ENCODE data around the gene PARD3B. TPM values are rescaled to one million over a fixed set of nuclear protein-coding genes. Genes with fewer than 3 reads are reported as not detected.

Gene PARD3B
- total and polyA plus RNA-seq, 2 of the 4 experiments (the other 2 are of a cell fraction), result 3.3 to 15.6 TPM

- no peak overlapping the region; the same call in 1 of the 2 replicates for H3K18ac ChIP-seq (ENCODE audit: low read depth, low read length)
- peak overlapping the region; percentile 51 for H3K14ac ChIP-seq (replicated peaks; ENCODE audit: low read depth, low read length)
- no peaks in the 10 kb centered on the region; a peak in 1 of 4 replicates for H3K79me1 ChIP-seq (ENCODE audit: low read depth in 1 of 2, low read length in 2 of 2)
- H3K9ac ChIP-seq (ENCODE audit: low read depth, low read length), result no peak overlapping the region
- WGBS, 2 experiments (ENCODE audit: extremely low coverage in 2 of 2, insufficient read length in 1 of 2), result no CpG with 5 or more reads among the region's 2 CpGs
- H2BK120ac ChIP-seq (ENCODE audit: low read depth, low read length), result peak overlapping the region; percentile 54
- H2BK5ac ChIP-seq (ENCODE audit: low read depth, low read length, poor library complexity, severe bottlenecking), result no peak overlapping the region
- no peak overlapping the region for H3K27ac ChIP-seq (ENCODE audit: insufficient read depth, low read length)
- H3K4ac ChIP-seq (ENCODE audit: low read depth, low read length), result peak overlapping the region; percentile 26
- H3K56ac ChIP-seq (ENCODE audit: extremely low read depth, insufficient read depth, low read length), result no peak overlapping the region
- no peak for DNase-seq
- 0 out of 2 replicates have a peak overlapping the region, but pooled peaks have one; percentile 17 for H3K23ac ChIP-seq (ENCODE audit: low read depth, low read length)
- H3K4me1 ChIP-seq (ENCODE audit: control insufficient read depth, insufficient read depth, low read length), result peaks cover 28% of the 10 kb centered on the region
- H3K27me3 ChIP-seq (ENCODE audit: control insufficient read depth, insufficient read depth, low read length), result no peaks in the 10 kb centered on the region
- no peaks in the 10 kb centered on the region for H3K36me3 ChIP-seq (ENCODE audit: control insufficient read depth, insufficient read depth, low read length)
- no peak for ATAC-seq (ENCODE audit: low read depth)
- dilution Hi-C loops (cut with HindIII; ENCODE audit: low sequenced_read_pairs, unreplicated experiment) (no loop called here), intact Hi-C loops (cut with micrococcal nuclease) (no loop called here), in situ Hi-C loops (cut with MboI; ENCODE audit: low sequenced_read_pairs) (no loop called here)
- no peak overlapping the region for H2AFZ ChIP-seq (replicated peaks; ENCODE audit: low read length, poor library complexity)
- ChIA-PET POLR2A (ENCODE audit: unreplicated experiment) (no interaction called here), CTCF (no interaction called here)
- 0 out of 2 replicates have a peak overlapping the region, but pooled peaks have one; percentile 9 for H4K91ac ChIP-seq (ENCODE audit: insufficient read depth, low read depth, low read length)
- peak overlapping the region; percentile 83; the same call in 1 of the 2 replicates for H2AK5ac ChIP-seq (ENCODE audit: low read depth, low read length)
- peaks cover 40% of the 10 kb centered on the region for H3K9me1 ChIP-seq (ENCODE audit: insufficient read depth, low read length)
- TF ChIP-seq POLR2A (IDR thresholded peaks at IDR 0.05; ENCODE audit: low read depth, low read length) (no peak), RFX5 (IDR thresholded peaks at IDR 0.05; ENCODE audit: low read depth, low read length) (no peak), RAD21 (IDR thresholded peaks at IDR 0.05; ENCODE audit: low read length) (no peak), FOS (IDR thresholded peaks at IDR 0.05; ENCODE audit: low read depth, low read length) (no peak), CTCF (conservative IDR thresholded peaks at IDR 0.05; ENCODE audit: low read depth, low read length) (no peak), CEBPB (IDR thresholded peaks at IDR 0.05; ENCODE audit: low read depth, low read length) (no peak), BHLHE40 (IDR thresholded peaks at IDR 0.05; ENCODE audit: low read depth, low read length) (no peak), MAZ (IDR thresholded peaks at IDR 0.05; ENCODE audit: borderline replicate concordance, low read depth, low read length) (no peak), CHD1 (IDR thresholded peaks at IDR 0.05; ENCODE audit: low read depth, low read length) (no peak), MAFK (IDR thresholded peaks at IDR 0.05; ENCODE audit: low read depth, low read length) (no peak), NFE2L2 (IDR thresholded peaks at IDR 0.05; ENCODE audit: low read depth, low read length) (no peak), RCOR1 (IDR thresholded peaks at IDR 0.05; ENCODE audit: insufficient replicate concordance, low read length) (no peak), MXI1 (IDR thresholded peaks at IDR 0.05; ENCODE audit: borderline replicate concordance, low read depth, low read length) (no peak), ELK1 (IDR thresholded peaks at IDR 0.05; ENCODE audit: borderline replicate concordance, low read depth, low read length) (no peak), SMC3 (IDR thresholded peaks at IDR 0.05; ENCODE audit: low read depth, low read length) (no peak), USF2 (IDR thresholded peaks at IDR 0.05; ENCODE audit: low read depth, low read length) (no peak)
- H2BK15ac ChIP-seq (ENCODE audit: low read depth, low read length), result peak overlapping the region; percentile 53; the same call in 2 of the 3 replicates
- H3K9me3 ChIP-seq (ENCODE audit: control insufficient read depth, insufficient read depth, low read length), result no peaks in the 10 kb centered on the region
- H4K5ac ChIP-seq (ENCODE audit: low read depth, low read length), result no peak overlapping the region
- H2BK20ac ChIP-seq (ENCODE audit: low read depth, low read length), result peak overlapping the region; percentile 81; the same call in 1 of the 2 replicates
- H3K4me2 ChIP-seq (ENCODE audit: low read depth, low read length), result no peak overlapping the region
- no TSS peak for BruUV-seq (replicated peaks)
- no peak overlapping the region for H3K4me3 ChIP-seq (ENCODE audit: insufficient read depth, low read depth, low read length)
- H2AK9ac ChIP-seq (replicated peaks; ENCODE audit: low read depth, low read length, poor library complexity), result no peak overlapping the region
- no peak overlapping the region for H4K8ac ChIP-seq (ENCODE audit: low read depth in 2 of 2, low read length in 2 of 2)
- no peaks in the 10 kb centered on the region for H4K20me1 ChIP-seq (ENCODE audit: insufficient read depth, low read length)
Measured at GRCh38 chr2:205658572-205658971, 1113.3 kb downstream of the PARD3B start.
